Activated CD4-positive, alpha-beta T cell treated with anti-CD3 and anti-CD28 coated beads for 36 hours (primary cell): ENCODE data around the gene RPL38. TPM values are rescaled to one million over a fixed set of nuclear protein-coding genes. Genes with fewer than 3 reads are reported as not detected.
A peak's percentile ranks its signal among the peaks of the same experiment; 100 is the strongest.
"Not testable (repeated sequence)": the region's sequence is repeated elsewhere in the genome, so short reads cannot be mapped to it uniquely, and the experiment has no call there.

Experiments used
- ATAC-seq: fragments of 200-7000 bp; cut with Tn5 transposase; one replicate; pipeline ENCODE4 v1.10.0; 2021; ENCODE audit warnings: mild to moderate bottlenecking, moderate library complexity
- CTCF ChIA-PET: fragments of 350-600 bp; sonication (Branson Sonifier 250); formaldehyde crosslinking; loops from one replicate; lab custom pipeline; 2021; ENCODE audit warnings: antibody characterized with exemption; lab: Charles Lee
- POLR2A ChIA-PET: fragments of 350-600 bp; sonication (Branson Sonifier 250); formaldehyde crosslinking; loops from one replicate; lab custom pipeline; 2021; ENCODE audit warnings: antibody characterized with exemption, inconsistent platforms; lab: Charles Lee
- DNase-seq: peaks from one replicate; pipeline ENCODE4 v3.0.0-alpha.2; 2020
- H3K27ac Mint-ChIP-seq: one replicate; pipeline ENCODE4 v1.8.0; 2021; ENCODE audit warnings: mixed read lengths
- H3K27me3 Mint-ChIP-seq: one replicate; pipeline ENCODE4 v1.8.0; 2021; ENCODE audit warnings: mixed read lengths
- H3K36me3 Mint-ChIP-seq: one replicate; pipeline ENCODE4 v1.8.0; 2021; ENCODE audit warnings: low read depth, mixed read lengths
- H3K4me1 Mint-ChIP-seq: one replicate; pipeline ENCODE4 v1.8.0; 2021; ENCODE audit warnings: mixed read lengths
- H3K4me3 Mint-ChIP-seq: one replicate; pipeline ENCODE4 v1.8.0; 2021; ENCODE audit warnings: mild to moderate bottlenecking, moderate library complexity, mixed read lengths
- H3K9me3 Mint-ChIP-seq: one replicate; pipeline ENCODE4 v1.8.0; 2021; ENCODE audit warnings: low read depth, mixed read lengths
- intact Hi-C, 2 experiments: fragments of 100-400 bp; cut with DNase I in 1 of 2; cut with micrococcal nuclease in 1 of 2; formaldehyde crosslinking; loops; one replicate each; pipeline versions ENCODE4 v1.14.2 to v1.15.1; 2022 to 2024; cut with DNase I, micrococcal nuclease
- total RNA-seq, 2 experiments: library from RNA; stranded (reverse); gene quantifications; one replicate each; pipeline ENCODE4 v1.2.3, GENCODE V29; 2021

Gene RPL38
- total RNA-seq, 2 experiments from 2014 or later = 1,648 to 1,818 TPM

DNA sequence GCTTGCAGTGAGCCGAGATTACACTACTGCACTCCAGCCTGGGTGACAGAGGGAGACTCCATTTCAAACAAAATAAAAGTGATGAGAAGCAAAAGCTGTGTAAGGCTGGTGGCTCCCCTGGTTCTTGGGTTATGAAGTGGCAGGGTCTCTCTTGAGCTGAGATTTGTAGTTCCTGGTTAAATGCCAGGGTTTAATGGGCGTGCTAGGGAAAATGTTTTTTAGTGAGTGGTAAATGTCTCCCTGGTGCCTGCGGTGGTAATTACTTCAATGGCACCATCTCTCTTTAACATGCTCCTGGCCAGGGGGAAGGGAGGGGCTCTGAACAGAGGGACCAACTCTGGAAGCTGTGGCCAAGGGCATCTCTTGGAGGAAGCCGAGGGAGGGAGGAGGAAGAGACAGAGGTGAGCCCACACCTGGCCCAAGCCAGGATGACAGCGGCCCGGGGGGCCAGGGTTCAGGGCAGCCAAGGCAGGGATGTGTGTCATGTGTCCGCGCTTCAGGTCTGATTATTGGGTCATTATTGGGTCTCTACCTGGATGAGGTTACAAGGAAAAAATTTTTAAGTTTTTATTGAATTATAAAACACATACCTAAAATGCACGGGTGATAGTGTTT, 17.8 kb upstream of the RPL38 start:
- CTCF ChIA-PET = interaction anchor here (8.6 kb wide), 1 partner anchor 15 kb away, joined by 54 read pairs; the partner anchor contains the start of gene RPL38
- no peak for ATAC-seq

DNA sequence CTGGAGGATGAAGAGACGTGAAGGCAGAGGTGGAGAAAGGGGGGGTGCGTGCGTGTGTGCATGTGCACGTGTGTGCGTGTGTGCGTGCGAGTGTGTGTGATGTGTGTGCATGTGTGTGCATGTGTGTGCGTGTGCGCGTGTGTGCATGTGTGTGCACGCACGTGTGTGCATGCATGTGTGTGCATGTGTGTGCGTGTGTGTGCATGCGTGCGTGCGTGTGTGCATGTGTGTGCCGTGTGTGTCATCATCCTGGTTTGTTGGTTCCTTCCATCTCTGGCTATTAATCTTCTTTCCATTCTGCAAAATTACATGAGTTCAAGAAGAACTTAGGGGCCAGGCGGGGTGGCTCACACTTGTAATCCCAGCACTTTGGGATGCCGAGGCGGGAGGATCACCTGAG, 17.0 kb upstream of the RPL38 start:
- H3K36me3 Mint-ChIP-seq = no peaks in the 10 kb centered on the region
- CTCF ChIA-PET = interaction anchor here (8.6 kb wide), 1 partner anchor 15 kb away, joined by 54 read pairs; the partner anchor contains the start of gene RPL38
- no peak for DNase-seq
- no peak for ATAC-seq
- no peaks in the 10 kb centered on the region for H3K4me1 Mint-ChIP-seq
- no peak overlapping the region for H3K4me3 Mint-ChIP-seq
- peaks cover 7% of the 10 kb centered on the region for H3K27me3 Mint-ChIP-seq
- H3K9me3 Mint-ChIP-seq = no peaks in the 10 kb centered on the region
- H3K27ac Mint-ChIP-seq = no peak overlapping the region
- intact Hi-C loops = no loop called here
- POLR2A ChIA-PET = no interaction called here

More for the DNA sequence above, 17.8 kb upstream of the RPL38 start:
- Mint-ChIP-seq H3K27ac (no peak overlapping the region), H3K9me3 (no peaks in the 10 kb centered on the region), H3K36me3 (no peaks in the 10 kb centered on the region), H3K4me1 (no peaks in the 10 kb centered on the region), H3K4me3 (no peak overlapping the region), H3K27me3 (peaks cover 7% of the 10 kb centered on the region)
- no peak for DNase-seq
- intact Hi-C loops = no loop called here
- POLR2A ChIA-PET = no interaction called here

- H3K4me1 Mint-ChIP-seq = no peaks in the 10 kb centered on the region
- no peak for DNase-seq
- intact Hi-C loops = no loop called here
- ChIA-PET POLR2A (no interaction called here), CTCF (interaction anchor here (0.9 to 8.6 kb wide), 3 partner anchors 8 to 13 kb away, joined by 3 to 54 read pairs (median 4); partner anchors contain the start of gene RPL38)
- H3K9me3 Mint-ChIP-seq = no peaks in the 10 kb centered on the region
- no peak overlapping the region for H3K4me3 Mint-ChIP-seq
- H3K27me3 Mint-ChIP-seq = peaks cover 6% of the 10 kb centered on the region
- ATAC-seq = no peak
- no peak overlapping the region for H3K27ac Mint-ChIP-seq
- H3K36me3 Mint-ChIP-seq = no peaks in the 10 kb centered on the region
Observed at GRCh38 chr17:74187761-74188160, 15.7 kb upstream of the RPL38 start.

DNA sequence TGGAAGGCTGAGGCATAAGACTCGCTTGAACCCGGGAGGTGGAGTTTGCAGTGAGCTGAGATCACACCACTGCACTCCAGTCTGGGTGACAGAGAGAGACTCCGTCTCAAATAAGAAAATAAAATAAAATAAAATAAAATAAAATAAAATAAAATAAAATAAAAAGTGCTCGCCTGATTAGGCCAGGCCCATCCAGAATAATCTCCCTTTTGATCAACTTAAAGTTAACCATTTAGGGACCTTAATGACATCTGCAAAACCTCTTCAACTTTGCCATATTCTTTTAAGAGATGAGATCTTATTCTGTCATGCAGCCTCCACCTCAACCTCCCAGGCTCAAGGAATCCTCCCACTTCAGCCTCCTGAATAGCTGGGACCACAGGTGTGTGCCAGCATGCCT, 14.8 kb upstream of the RPL38 start:
- DNase-seq, H3K4me3 Mint-ChIP-seq, H3K4me1 Mint-ChIP-seq, intact Hi-C loops, POLR2A ChIA-PET, H3K36me3 Mint-ChIP-seq, H3K9me3 Mint-ChIP-seq, H3K27ac Mint-ChIP-seq, ATAC-seq, H3K27me3 Mint-ChIP-seq: not testable (repeated sequence)
- CTCF ChIA-PET = interaction anchor here (0.9 to 8.6 kb wide), 3 partner anchors 9 to 12 kb away, joined by 3 to 54 read pairs (median 4); partner anchors contain the start of gene RPL38

GRCh38 chr17:74190154-74190553, 13.3 kb upstream of the RPL38 start:
- intact Hi-C loops = no loop called here
- H3K4me1 Mint-ChIP-seq = no peaks in the 10 kb centered on the region
- no peaks in the 10 kb centered on the region for H3K9me3 Mint-ChIP-seq
- POLR2A ChIA-PET = interaction anchor here (1.0 kb wide), 1 partner anchor 14 kb away, joined by 3 read pairs; the partner anchor contains the start of gene RPL38
- ATAC-seq (peak; percentile 90), DNase-seq (no peak)
- H3K36me3 Mint-ChIP-seq = no peaks in the 10 kb centered on the region
- H3K27me3 Mint-ChIP-seq = peaks cover 11% of the 10 kb centered on the region
- CTCF ChIA-PET = interaction anchor here (0.6 to 8.6 kb wide), 2 partner anchors 11 to 99 kb away, joined by 4 to 54 read pairs; partner anchors contain the start of gene RPL38
- H3K27ac Mint-ChIP-seq = no peak overlapping the region
- H3K4me3 Mint-ChIP-seq = no peak overlapping the region

- intact Hi-C loops = no loop called here
- ChIA-PET CTCF (interaction anchor here (0.6 to 8.6 kb wide), 2 partner anchors 10 to 100 kb away, joined by 4 to 54 read pairs; partner anchors contain the start of gene RPL38), POLR2A (no interaction called here)
- no peak for DNase-seq
- Mint-ChIP-seq H3K27ac (no peak overlapping the region), H3K27me3 (peaks cover 11% of the 10 kb centered on the region), H3K4me1 (no peaks in the 10 kb centered on the region), H3K4me3 (no peak overlapping the region), H3K36me3 (no peaks in the 10 kb centered on the region), H3K9me3 (no peaks in the 10 kb centered on the region)
- no peak for ATAC-seq
Observed at GRCh38 chr17:74190807-74191406, 12.6 kb upstream of the RPL38 start.

DNA sequence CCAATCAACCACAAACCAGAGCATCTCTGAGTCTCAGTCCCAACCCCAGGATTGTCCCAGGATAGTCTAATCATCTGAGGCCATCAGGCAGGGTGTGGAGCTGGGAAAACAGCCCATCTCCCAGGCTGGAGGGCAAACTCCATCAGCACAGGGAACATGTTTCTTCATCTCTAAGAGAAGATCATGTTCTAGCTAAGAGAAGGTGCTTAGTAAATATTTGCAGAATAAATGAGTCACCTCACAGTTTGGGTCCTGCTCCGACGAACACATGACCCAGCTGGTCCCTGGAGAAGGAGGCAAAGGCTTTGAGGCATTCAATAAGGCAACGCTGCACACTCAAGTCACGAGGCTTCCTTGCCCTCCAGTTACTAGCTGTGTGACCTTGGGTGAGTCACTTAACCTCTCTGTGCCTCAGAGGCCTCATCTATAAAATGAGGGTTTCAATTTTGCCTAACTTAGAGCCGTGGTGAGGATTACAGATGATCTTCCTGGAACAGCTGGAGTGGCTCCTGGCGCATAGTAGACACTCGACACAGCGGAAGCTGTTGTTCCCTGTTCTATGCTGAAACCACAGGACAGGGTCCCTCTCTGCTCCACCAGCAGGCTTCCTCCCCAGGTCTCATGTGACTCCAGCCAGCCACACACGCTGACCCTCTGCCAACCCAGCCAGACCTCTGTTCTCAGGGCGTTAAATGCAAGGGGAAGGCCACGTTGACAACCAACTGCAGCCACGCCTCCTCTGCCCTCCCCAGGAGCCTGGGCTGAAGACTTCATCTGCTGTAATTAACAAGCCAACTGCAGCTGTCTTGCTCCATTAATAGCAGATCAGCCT, 10.3 kb upstream of the RPL38 start:
- Mint-ChIP-seq H3K9me3 (no peaks in the 10 kb centered on the region), H3K4me3 (no peak overlapping the region), H3K27ac (no peak overlapping the region), H3K36me3 (no peaks in the 10 kb centered on the region), H3K27me3 (peaks cover 9% of the 10 kb centered on the region), H3K4me1 (no peaks in the 10 kb centered on the region)
- intact Hi-C loops = no loop called here
- DNase-seq = no peak
- ChIA-PET CTCF (interaction anchor here (0.6 to 8.6 kb wide), 3 partner anchors 8 to 149 kb away, joined by 3 to 54 read pairs (median 3); partner anchors contain the start of gene RPL38), POLR2A (interaction anchor here (0.7 kb wide), 1 partner anchor 20 kb away, joined by 3 read pairs; the partner anchor contains the start of gene TTYH2)
- ATAC-seq = no peak

GRCh38 chr17:74194682-74195081, 8.8 kb upstream of the RPL38 start:
- Mint-ChIP-seq H3K4me1 (peaks cover 4% of the 10 kb centered on the region), H3K27me3 (peaks cover 11% of the 10 kb centered on the region), H3K36me3 (no peaks in the 10 kb centered on the region), H3K9me3 (no peaks in the 10 kb centered on the region), H3K4me3 (no peak overlapping the region), H3K27ac (no peak overlapping the region)
- ChIA-PET CTCF (interaction anchor here (0.7 kb wide), 1 partner anchor 34 kb away, joined by 3 read pairs; no protein-coding TSS in a partner anchor), POLR2A (no interaction called here)
- no peak for ATAC-seq
- intact Hi-C loops = no loop called here
- no peak for DNase-seq

DNA sequence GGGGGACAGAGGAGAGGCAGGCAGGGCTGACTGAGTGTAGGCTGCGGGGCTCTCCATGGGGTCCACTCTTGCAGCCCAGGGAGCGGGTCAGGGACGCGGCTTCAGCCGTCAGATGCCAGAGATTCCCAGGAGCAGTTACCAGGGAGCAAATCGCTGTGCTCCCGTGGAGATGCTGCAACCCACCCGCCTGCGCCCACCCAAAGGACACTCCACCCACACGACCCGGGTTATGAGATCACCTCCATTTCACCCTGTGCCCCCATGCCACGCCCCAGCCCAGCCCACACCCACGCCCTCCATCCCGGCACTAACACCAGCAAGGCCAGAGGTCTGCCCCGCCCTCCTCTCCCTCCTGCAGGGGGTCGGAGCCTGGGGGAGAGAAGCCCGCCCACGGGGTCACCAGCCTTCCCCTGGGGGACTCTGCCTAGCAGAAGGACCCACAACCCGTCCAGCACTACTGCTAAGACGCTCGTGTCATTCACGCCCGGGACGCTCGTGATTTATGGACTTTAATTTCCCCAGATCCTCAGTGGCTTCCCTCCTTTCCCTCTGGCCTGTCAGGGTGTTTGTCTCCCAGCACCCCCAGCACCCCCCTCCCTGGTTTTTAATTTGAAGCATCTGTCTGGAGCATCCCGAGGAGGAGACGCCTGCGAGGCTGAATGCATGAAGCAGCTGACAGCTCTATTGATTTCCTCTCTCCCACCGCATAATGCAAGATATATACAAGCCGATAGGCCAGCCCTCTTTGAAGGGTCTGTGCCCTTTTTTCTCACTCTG, 6.7 kb upstream of the RPL38 start:
- no peak overlapping the region for H3K27ac Mint-ChIP-seq
- no peak overlapping the region for H3K4me3 Mint-ChIP-seq
- no peaks in the 10 kb centered on the region for H3K9me3 Mint-ChIP-seq
- ChIA-PET POLR2A (no interaction called here), CTCF (interaction anchor here (1.3 kb wide), 1 partner anchor 172 kb away, joined by 5 read pairs; no protein-coding TSS in a partner anchor)
- peaks cover 15% of the 10 kb centered on the region for H3K27me3 Mint-ChIP-seq
- intact Hi-C loops = no loop called here
- peaks cover 6% of the 10 kb centered on the region for H3K4me1 Mint-ChIP-seq
- DNase-seq (no peak), ATAC-seq (no peak)
- H3K36me3 Mint-ChIP-seq = no peaks in the 10 kb centered on the region

DNA sequence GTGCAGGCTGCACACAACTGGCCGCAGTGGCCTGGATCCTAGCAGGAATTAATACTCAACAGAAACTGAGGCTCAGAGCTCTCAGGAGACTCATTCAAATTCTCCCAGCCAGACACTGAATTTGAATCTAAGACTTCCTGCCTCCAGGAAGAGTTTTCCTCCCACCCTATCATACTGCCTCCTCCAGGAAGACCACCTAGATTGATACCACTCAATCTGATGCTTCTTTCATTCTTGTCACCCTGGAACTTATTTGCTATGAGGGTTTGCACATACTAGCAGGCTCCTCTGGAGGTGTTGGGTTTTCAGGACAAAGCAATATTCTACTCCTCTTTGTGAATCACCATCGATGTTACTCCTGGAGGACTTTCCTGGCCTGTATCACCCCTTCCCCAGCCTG, 5.7 kb upstream of the RPL38 start:
- intact Hi-C loops = no loop called here
- no peak overlapping the region for H3K4me3 Mint-ChIP-seq
- H3K36me3 Mint-ChIP-seq = no peaks in the 10 kb centered on the region
- H3K27me3 Mint-ChIP-seq = peaks cover 20% of the 10 kb centered on the region
- H3K4me1 Mint-ChIP-seq = peaks cover 6% of the 10 kb centered on the region
- no peak for ATAC-seq
- H3K27ac Mint-ChIP-seq = no peak overlapping the region
- no peaks in the 10 kb centered on the region for H3K9me3 Mint-ChIP-seq
- no peak for DNase-seq
- ChIA-PET POLR2A (no interaction called here), CTCF (interaction anchor here (1.3 to 6.4 kb wide), 2 partner anchors 8 to 171 kb away, joined by 5 to 54 read pairs; no protein-coding TSS in a partner anchor)
